ENCODE measurements around the gene LILRB4. TPM values are rescaled to one million over a fixed set of nuclear protein-coding genes. Genes with fewer than 3 reads are reported as not detected.
"Not testable (repeated sequence)": the region's sequence is repeated elsewhere in the genome, so short reads cannot be mapped to it uniquely, and the experiment has no call there.

LILRB4 gene
- total RNA-seq, 1 donor from 2014 or later, result 0.44 TPM

DNA sequence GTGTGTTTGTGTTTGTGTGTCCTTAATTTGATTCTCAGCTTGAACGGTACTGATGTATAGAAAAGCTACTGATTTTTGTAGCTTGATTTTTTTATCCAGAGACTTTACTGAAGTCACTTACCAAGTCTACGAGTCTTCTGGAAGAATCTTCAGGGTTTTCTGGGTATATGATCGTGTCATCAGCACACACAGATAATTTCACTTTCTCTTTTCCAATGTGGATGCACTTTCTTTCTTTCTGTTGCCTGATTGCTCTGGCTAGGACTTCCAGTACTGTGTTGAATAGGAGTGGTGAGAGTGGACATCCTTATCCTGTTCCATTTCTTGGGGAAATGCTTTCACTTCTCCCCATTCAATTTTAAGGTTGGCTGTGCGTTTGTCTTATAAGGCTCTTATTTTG, 40.4 kb upstream of the LILRB4 start:
- TF ChIP-seq, protein P1, sequence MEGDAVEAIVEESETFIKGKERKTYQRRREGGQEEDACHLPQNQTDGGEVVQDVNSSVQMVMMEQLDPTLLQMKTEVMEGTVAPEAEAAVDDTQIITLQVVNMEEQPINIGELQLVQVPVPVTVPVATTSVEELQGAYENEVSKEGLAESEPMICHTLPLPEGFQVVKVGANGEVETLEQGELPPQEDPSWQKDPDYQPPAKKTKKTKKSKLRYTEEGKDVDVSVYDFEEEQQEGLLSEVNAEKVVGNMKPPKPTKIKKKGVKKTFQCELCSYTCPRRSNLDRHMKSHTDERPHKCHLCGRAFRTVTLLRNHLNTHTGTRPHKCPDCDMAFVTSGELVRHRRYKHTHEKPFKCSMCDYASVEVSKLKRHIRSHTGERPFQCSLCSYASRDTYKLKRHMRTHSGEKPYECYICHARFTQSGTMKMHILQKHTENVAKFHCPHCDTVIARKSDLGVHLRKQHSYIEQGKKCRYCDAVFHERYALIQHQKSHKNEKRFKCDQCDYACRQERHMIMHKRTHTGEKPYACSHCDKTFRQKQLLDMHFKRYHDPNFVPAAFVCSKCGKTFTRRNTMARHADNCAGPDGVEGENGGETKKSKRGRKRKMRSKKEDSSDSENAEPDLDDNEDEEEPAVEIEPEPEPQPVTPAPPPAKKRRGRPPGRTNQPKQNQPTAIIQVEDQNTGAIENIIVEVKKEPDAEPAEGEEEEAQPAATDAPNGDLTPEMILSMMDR (IDR thresholded peaks at IDR 0.05; ENCODE audit: partially characterized antibody, unreplicated experiment), result no peak
- no peak for DNase-seq
- no peak overlapping the region for H3K4me3 Mint-ChIP-seq (ENCODE audit: unreplicated experiment)
- H3K9me3 Mint-ChIP-seq (ENCODE audit: unreplicated experiment), result peaks cover 4% of the 10 kb centered on the region
- peaks cover 2% of the 10 kb centered on the region for H3K27me3 Mint-ChIP-seq (ENCODE audit: unreplicated experiment)
- peaks cover 2% of the 10 kb centered on the region for H3K36me3 Mint-ChIP-seq (ENCODE audit: unreplicated experiment)
- H3K27ac Mint-ChIP-seq (ENCODE audit: unreplicated experiment), result no peak overlapping the region
- no peaks in the 10 kb centered on the region for H3K4me1 Mint-ChIP-seq (ENCODE audit: low read depth, unreplicated experiment)

DNA sequence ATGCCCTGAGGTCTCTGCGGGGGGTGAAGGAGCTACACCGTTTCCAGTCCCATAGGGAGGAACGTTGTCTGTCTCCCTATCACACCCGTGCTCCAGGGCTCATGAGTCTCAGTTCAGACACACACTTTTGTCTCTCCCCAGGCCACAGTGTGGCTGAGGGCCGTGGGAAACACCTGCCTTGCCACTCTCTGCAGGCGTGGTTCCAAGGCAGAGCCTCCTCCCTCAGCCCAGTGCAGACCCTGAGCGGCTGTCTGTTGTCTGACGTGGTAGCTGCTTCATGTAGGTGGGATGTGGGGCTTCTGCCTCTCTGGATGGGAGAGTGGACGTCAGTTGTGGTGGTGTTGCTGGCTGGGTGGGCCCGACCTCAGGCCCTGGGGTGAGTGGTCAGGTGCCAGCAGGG, 38.6 kb upstream of the LILRB4 start:
- DNase-seq; H3K36me3 Mint-ChIP-seq (ENCODE audit: unreplicated experiment); H3K4me1 Mint-ChIP-seq (ENCODE audit: low read depth, unreplicated experiment); H3K9me3 Mint-ChIP-seq (ENCODE audit: unreplicated experiment); H3K27ac Mint-ChIP-seq (ENCODE audit: unreplicated experiment); H3K4me3 Mint-ChIP-seq (ENCODE audit: unreplicated experiment); H3K27me3 Mint-ChIP-seq (ENCODE audit: unreplicated experiment): not testable (repeated sequence)

DNA sequence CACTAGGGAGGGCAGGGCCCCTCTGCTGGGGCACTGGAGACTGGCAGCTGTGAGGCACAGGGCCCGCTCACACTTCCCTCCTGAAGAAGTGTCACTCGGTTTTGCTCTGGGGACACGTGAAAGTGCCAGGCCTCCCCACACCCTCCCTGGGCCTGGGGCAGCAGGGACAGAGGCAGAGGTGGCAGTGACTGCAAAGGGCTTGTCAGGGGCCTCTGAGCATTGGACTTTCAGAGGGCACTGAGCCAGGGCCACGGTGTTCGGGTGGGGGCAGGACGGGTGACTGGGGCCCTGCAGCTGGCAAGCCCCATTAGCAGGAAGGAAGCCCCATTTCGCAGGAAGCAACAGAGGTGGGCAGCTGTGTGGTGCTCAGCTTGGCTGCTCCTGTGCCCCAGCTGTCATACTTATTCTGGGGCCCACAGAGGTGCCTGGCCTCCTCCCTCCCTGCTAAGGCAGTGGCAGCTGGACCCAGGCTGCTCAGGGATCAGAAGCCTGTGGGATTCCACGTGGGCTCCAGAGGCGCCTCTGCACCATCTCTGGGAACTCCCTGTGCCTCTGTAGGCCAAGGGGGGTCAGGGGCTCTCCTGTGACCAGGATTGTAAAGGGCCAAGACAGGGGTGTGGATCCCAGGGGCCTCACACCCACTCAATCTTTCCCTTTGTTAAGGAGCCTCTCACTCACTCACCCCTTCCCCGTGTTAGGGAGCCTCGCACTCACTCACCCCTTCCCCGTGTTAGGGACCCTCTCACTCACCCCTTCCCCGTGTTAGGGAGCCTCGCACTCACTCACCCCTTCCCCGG, 37.7 kb upstream of the LILRB4 start:
- H3K4me3 Mint-ChIP-seq (ENCODE audit: unreplicated experiment); H3K4me1 Mint-ChIP-seq (ENCODE audit: low read depth, unreplicated experiment); DNase-seq; H3K36me3 Mint-ChIP-seq (ENCODE audit: unreplicated experiment); H3K9me3 Mint-ChIP-seq (ENCODE audit: unreplicated experiment); H3K27ac Mint-ChIP-seq (ENCODE audit: unreplicated experiment); H3K27me3 Mint-ChIP-seq (ENCODE audit: unreplicated experiment): not testable (repeated sequence)

DNA sequence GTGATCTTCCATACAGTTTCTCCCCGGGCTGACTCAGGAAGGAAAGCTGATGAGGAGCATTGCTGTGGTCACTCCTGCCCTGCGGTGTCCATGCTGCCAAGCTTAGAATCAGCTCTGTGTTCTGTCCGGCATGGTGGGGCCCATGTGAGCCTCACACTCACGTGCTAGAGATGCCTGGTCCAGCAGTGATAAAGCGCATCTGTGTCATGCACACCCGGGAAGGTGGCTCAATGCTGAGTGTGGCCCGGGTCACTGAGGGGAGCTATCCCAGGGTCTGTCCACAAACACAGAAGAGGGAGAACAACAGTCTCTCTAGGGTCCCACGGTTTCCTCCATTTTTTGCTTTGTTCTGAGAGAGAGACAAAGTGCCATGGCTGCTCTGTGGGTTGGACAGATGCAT, 36.0 kb upstream of the LILRB4 start:
- H3K27ac Mint-ChIP-seq (ENCODE audit: unreplicated experiment), result no peak overlapping the region
- H3K36me3 Mint-ChIP-seq (ENCODE audit: unreplicated experiment), result no peaks in the 10 kb centered on the region
- H3K4me1 Mint-ChIP-seq (ENCODE audit: low read depth, unreplicated experiment), result no peaks in the 10 kb centered on the region
- peaks cover 2% of the 10 kb centered on the region for H3K27me3 Mint-ChIP-seq (ENCODE audit: unreplicated experiment)
- no peak overlapping the region for H3K4me3 Mint-ChIP-seq (ENCODE audit: unreplicated experiment)
- H3K9me3 Mint-ChIP-seq (ENCODE audit: unreplicated experiment), result peaks cover 4% of the 10 kb centered on the region
- TF ChIP-seq, protein P1 (IDR thresholded peaks at IDR 0.05; ENCODE audit: partially characterized antibody, unreplicated experiment), result no peak
- no peak for DNase-seq

DNA sequence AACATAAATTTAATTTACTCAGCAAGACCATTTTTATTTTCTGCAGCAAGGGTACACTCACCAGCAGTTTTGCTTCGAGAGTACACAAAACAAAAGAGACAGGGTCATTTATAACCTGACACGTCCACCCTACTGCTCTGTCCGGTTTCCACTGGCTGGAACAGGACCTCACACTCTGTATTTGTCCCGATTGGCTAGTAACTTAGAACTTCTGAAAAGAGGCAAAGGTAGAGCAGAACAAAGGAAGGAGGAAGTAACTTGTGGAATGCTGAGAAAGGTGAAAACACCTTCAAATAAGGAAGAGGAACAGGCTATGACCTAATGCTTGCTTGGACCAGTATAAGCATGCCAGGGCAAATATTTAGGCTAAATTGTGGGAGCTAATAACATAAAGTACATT, 34.9 kb upstream of the LILRB4 start:
- H3K4me1 Mint-ChIP-seq (ENCODE audit: low read depth, unreplicated experiment); H3K36me3 Mint-ChIP-seq (ENCODE audit: unreplicated experiment); DNase-seq; H3K27ac Mint-ChIP-seq (ENCODE audit: unreplicated experiment); H3K4me3 Mint-ChIP-seq (ENCODE audit: unreplicated experiment); H3K9me3 Mint-ChIP-seq (ENCODE audit: unreplicated experiment); H3K27me3 Mint-ChIP-seq (ENCODE audit: unreplicated experiment): not testable (repeated sequence)

- not testable (repeated sequence) for H3K36me3 Mint-ChIP-seq (ENCODE audit: unreplicated experiment); H3K27me3 Mint-ChIP-seq (ENCODE audit: unreplicated experiment); DNase-seq; H3K4me1 Mint-ChIP-seq (ENCODE audit: low read depth, unreplicated experiment); H3K9me3 Mint-ChIP-seq (ENCODE audit: unreplicated experiment); H3K4me3 Mint-ChIP-seq (ENCODE audit: unreplicated experiment); H3K27ac Mint-ChIP-seq (ENCODE audit: unreplicated experiment)
These were observed 32.5 kb upstream of the LILRB4 start, which contains the start of gene LILRB1 for GRCh38 chr19:54630262-54630661. Gene LILRB1 (plus strand): TSS chr19:54630484. CDS start chr19:54631074, 590 bp downstream.

GRCh38 chr19:54630782-54631181, 32.0 kb upstream of the LILRB4 start:
- TF ChIP-seq, protein P1 (IDR thresholded peaks at IDR 0.05; ENCODE audit: partially characterized antibody, unreplicated experiment), result no peak
- Mint-ChIP-seq H3K27me3 (ENCODE audit: unreplicated experiment) (peaks cover 2% of the 10 kb centered on the region), H3K9me3 (ENCODE audit: unreplicated experiment) (peaks cover 4% of the 10 kb centered on the region), H3K4me1 (ENCODE audit: low read depth, unreplicated experiment) (peaks cover 1% of the 10 kb centered on the region), H3K36me3 (ENCODE audit: unreplicated experiment) (no peaks in the 10 kb centered on the region), H3K4me3 (ENCODE audit: unreplicated experiment) (no peak overlapping the region), H3K27ac (ENCODE audit: unreplicated experiment) (no peak overlapping the region)
- no peak for DNase-seq

DNA sequence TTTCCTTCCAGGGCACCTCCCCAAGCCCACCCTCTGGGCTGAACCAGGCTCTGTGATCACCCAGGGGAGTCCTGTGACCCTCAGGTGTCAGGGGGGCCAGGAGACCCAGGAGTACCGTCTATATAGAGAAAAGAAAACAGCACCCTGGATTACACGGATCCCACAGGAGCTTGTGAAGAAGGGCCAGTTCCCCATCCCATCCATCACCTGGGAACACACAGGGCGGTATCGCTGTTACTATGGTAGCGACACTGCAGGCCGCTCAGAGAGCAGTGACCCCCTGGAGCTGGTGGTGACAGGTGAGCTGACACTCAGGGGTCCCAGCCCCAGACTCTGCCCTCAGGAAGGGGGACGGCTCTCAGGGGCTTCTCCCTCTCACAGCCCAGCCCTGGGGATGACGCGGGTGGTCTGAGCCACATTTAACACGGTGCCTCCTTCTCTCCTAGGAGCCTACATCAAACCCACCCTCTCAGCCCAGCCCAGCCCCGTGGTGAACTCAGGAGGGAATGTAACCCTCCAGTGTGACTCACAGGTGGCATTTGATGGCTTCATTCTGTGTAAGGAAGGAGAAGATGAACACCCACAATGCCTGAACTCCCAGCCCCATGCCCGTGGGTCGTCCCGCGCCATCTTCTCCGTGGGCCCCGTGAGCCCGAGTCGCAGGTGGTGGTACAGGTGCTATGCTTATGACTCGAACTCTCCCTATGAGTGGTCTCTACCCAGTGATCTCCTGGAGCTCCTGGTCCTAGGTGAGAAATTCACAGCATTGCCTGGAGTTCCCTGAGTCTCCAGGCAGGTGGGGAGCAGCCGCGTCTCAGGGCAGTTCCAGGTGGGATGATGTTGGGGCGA, 31.1 kb upstream of the LILRB4 start:
- H3K27ac Mint-ChIP-seq (ENCODE audit: unreplicated experiment); DNase-seq; H3K4me1 Mint-ChIP-seq (ENCODE audit: low read depth, unreplicated experiment); H3K27me3 Mint-ChIP-seq (ENCODE audit: unreplicated experiment); H3K4me3 Mint-ChIP-seq (ENCODE audit: unreplicated experiment); H3K9me3 Mint-ChIP-seq (ENCODE audit: unreplicated experiment); H3K36me3 Mint-ChIP-seq (ENCODE audit: unreplicated experiment): not testable (repeated sequence)

DNA sequence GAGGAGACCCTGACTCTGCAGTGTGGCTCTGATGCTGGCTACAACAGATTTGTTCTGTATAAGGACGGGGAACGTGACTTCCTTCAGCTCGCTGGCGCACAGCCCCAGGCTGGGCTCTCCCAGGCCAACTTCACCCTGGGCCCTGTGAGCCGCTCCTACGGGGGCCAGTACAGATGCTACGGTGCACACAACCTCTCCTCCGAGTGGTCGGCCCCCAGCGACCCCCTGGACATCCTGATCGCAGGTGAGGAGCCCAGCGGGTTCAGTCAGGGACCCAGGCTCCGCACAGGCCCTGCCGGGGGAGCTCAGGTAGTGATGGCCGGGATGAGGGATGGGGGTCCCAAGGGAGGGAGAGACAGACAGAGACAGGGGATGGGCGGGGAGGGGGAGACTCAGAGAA, 30.3 kb upstream of the LILRB4 start:
- H3K9me3 Mint-ChIP-seq (ENCODE audit: unreplicated experiment); H3K4me3 Mint-ChIP-seq (ENCODE audit: unreplicated experiment); H3K27me3 Mint-ChIP-seq (ENCODE audit: unreplicated experiment); DNase-seq; H3K27ac Mint-ChIP-seq (ENCODE audit: unreplicated experiment); H3K4me1 Mint-ChIP-seq (ENCODE audit: low read depth, unreplicated experiment); H3K36me3 Mint-ChIP-seq (ENCODE audit: unreplicated experiment): not testable (repeated sequence)
